ENCODE data around the gene MINDY4B.
"Not testable (repeated sequence)": the region's sequence is repeated elsewhere in the genome, so short reads cannot be mapped to it uniquely, and the experiment has no call there.

Gene MINDY4B

DNA sequence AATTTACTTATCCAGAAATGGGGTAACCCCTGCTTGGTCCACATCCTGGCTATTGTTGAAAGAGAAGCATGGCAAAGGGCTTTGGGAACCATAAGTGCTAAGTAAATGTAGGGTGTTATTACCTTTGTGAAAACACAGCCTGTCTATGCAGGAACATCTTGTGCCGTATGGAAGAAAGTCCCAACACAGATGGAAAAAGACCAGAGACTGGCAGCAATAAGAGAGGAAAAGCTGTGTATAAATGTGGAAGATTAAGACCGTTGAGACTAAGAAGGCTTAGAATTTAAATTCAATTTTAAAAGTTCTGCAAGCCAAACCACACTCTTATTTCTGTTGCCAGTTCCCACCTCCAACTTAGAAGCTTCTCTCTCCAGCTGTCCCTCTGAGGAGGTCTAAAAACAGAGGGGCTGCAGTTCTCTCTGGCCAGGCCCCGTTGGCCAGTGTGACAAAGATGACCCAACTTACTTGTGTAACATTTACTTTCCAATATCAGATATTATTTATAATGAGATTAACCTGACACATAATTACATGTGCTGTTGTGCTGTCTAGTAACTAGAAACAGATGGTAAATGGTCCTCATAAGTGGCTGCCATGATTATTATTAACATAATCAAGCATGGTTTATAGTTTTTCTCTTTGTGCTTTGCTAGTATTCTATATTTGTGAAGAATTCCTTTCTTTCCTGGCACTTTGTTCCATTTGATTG lies 7.0 kb downstream of the MINDY4B start:
- DNase-seq = no peak

DNA sequence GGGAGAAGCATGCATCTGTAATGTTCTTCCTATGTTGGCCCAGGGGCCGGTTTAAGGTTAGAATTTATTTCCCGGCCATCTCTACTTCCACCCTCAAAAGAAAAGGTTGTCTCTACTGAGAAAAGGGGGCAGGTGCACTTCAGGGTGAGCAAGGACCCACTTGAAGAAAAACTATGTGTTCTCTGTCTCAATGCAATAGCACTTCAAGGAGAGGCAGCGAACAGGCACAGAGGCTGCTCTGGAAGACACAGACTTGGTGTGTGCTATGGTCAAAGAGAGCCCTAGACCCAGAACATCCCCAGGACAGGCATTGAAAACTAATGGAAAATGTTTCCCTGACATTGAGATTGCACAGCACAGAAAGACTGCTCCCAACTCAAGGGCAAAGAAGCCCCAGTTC lies 7.6 kb downstream of the MINDY4B start:
- DNase-seq = no peak

DNA sequence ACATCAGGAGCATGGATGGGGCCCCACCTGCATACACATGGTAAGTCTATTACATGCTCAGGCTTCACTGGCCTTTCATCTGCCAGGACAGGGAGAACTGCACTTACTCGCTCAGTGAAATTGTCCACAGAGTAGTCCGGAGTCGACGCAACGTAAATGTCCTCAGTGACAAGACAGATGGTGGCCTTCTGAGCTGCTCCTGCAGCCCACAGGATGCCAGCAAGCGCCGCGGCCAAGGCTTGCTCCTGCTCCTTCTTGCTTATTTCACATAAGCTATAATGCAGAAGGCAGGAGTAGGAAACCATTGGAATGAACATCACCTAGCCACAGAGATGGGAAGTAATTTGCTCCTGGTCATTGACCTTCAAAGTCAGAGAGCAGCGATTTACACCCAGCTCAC lies 14.4 kb downstream of the MINDY4B start:
- DNase-seq = no peak

DNA sequence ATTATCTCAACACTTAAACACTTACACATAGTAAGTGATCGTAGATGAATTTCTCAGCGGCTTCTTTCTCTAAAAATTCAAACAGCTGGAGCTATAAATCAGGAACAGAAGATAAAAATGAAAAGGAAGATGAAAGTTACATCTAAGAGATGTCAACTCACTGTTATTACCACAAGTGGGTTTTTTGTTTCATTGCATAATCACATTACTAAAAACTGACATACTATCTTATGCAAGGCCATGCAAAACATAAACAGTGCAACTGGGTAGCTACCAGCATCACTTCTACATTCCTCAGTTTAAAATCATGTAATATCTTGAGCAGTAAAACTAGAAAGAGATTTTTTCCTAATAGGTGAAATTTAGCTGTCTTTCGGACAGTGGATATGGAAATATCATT lies 14.9 kb downstream of the MINDY4B start:
- DNase-seq = no peak

DNA sequence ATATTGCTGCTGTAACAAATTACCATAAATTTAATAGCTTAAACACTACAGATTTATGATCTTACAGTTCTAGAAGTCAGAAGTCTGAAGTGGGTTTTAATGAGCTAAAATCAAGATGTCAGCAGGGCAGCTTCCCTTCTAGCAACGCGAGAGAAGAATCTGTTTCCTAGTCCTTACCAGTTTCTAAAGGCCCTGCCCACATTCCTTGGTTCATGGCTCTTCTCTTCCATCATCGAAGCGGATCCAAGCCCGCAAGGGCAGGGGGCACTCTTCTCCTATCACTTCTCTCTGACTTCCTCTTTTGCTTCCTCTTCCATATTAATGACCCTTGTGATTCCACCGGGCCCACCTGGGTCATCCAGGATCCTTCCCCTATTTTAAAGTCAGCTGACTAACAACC lies 16.1 kb downstream of the MINDY4B start:
- no peak for DNase-seq

DNA sequence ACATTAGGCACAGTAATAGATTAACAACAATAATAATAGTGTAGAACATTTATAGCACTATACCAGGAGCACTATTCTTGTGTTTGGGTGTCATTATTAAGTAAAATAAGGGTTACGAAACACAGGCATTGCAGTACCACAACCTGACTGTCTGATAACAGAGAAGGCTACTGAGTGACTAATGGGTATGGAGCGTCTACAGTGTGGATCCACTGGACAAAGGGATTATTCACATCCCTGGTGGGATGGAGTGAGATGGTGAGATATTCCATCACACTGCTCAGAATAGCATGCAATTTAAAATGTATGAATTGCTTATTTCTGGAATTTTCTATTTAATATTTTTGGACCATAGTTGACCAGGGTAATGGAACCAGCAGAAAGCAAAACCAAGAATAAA lies 18.2 kb downstream of the MINDY4B start:
- DNase-seq = no peak

DNA sequence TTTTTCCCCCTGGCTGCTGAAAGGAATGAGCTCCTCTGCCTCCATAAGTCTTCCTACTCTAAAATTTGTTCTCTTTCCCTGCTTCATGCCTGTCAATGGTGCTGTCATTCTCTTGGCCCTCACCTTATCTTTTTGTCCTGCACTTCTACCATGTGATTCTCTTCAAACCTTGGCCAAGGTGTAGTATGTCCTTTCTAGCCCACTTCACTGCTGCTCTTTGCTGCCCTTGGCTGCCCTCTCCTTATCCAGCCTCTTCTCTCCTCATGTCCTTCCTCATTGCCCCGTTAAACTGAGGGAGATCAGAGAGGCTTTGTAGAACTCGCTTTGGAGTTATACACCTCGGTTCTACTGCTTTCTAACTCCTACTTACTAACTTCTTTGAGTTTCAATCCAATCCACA lies 19.7 kb downstream of the MINDY4B start:
- DNase-seq = no peak

DNA sequence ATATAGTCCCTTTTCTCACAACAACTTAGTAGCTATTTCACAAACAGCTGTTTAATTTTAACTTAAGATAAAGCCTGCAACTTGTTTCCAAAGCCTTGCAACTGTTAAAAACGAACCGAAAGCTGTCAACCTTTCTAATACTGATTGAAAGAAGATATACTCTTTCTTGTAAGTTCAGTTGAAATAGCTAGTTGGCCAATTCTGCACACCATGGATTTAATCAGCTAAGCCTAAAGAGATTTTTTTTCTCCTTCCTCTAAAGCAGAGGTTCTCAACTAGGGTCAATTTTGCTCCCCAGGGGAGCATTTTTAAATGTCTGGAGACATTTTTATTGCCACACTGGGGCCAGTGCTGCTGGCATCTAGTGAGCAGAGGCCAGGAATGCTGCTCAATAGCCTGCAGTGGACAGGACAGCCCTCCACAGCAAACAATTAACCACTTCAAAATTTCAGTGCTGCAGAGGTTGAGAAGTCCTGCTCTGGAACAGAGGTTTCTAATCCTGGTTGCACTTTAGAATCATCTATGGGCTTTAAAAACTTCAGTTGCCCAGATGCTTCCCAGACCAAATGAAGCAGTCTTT lies 26.2 kb downstream of the MINDY4B start:
- DNase-seq = no peak

DNA sequence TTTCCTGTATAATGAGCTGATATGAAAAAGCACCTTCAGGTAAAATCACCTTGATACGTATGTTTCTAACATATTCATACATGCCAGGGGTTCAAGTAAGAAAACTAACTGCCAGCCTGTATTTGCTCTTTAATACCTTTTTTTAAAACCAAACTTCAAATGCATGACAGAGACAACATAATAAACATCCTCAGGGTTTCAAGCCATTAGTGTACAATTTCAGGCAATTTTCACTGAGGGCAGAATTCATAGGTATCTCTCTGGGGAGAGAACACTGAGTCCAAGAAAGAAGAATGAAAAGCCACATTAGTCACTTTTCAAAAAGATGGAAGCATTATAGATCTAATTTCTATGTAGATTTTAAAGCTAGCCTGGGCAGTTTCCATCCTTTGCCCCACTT lies 26.9 kb downstream of the MINDY4B start:
- no peak for DNase-seq

DNA sequence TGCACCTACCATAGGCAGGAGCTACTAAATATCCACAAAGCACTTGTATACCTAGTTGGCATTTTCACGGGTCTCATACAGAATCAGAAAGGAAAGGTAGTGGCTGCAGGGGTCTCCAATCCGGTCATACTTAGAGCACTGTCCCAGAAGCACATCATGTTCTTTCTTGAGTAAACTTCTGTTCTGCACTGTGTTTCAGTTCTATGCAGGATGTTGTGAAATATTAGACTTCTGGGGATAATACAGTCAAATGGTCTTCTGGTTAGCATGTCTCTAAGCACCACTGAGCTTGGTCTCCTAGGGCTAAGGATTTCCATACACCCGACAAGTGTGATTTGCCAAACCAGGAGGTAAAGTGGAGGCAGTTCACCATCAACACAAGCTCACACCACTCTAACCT lies 27.9 kb downstream of the MINDY4B start:
- DNase-seq = no peak

DNA sequence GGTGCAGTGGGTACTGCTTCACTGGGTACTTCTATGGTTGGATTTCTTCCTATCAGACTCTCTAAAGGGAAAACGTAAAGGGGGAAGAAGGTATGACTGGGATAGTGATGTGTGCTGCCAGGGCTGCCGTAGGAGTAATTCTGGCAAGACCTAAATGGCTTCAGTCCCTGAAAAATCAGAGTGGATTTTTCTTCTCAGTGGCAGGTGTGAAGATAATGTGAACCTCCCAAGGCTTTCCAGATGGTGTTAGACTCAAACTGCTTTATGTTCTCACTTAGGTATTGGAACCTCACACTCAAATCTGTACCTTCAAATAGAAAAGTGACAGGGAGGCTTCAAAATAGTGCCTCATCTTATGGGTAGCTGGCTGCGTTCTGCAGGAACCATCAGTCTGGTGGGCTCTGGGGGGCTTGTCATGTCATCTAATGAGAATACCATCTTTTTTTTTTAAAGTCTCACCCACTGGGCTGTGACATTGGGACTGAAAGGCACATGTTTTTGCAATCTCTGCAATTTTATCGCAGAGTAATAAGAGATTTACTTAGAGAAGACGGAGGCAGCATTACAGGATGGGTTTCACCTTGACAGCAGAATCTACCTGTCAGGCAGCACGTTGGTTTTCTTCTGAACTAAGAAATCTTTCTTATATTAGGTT lies 28.5 kb downstream of the MINDY4B start:
- DNase-seq = no peak

DNA sequence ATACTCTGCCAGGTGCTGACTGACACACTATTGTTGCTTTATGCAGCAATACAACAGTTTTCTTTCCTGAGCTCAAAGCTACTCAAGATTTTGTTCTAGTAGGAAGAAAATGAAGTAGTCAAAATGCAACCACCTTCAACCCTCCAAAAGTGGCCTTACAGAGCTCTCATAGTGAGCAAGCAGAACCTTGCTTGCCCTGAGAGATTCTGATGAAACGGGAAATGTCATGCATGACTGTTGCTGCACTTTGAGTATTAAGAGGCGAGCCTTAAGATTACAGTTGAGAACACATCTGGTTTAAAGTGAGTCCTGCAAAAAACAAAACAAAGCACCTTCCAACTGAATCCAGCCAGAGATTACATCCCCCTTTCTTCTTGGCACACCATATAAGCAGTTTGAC lies 29.7 kb downstream of the MINDY4B start:
- no peak for DNase-seq

DNA sequence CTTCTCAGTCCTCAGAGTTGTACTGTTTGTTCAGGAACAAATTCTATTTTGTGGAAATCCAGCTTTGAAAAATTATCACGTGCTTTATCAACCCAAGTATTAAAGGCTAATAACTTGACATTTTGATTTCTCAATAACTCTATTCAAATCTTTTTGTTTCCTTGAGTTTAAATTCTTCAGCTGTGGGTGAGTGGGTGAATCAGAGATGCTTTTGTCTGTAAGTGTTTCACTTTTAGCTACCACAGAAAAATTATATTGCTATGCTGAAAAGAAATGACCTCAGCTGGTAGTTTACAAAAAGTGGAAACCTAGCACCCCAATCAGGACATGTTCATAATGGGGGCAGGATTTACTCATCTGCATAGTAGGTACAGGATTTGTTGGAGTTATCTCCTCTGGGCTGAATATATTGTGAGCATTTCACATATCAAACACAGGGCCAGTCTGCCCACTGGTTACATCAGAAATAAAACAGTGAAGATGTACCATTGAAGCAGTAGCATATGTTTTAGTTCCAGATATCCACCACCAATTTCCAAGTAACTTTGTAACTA lies 30.5 kb downstream of the MINDY4B start:
- DNase-seq = no peak

DNA sequence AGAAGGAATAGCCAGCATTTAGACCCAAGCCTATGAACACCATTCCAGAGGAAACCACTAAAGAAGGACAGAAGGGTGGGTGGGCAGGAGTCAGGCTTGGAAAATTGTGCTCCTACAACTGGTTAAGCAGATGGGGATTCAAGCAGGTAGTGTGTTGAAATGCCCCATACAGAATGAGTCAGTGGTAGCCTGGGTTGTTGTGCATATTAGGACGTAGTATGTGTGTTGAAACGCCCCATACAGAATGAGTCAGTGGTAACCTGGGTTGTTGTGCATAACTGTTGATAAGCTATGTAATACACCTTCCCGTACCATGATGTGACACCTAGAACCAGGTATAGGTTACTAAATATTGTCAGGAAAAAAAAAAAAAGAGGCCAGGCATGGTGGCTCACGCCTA lies 34.0 kb downstream of the MINDY4B start:
- no peak for DNase-seq

DNA sequence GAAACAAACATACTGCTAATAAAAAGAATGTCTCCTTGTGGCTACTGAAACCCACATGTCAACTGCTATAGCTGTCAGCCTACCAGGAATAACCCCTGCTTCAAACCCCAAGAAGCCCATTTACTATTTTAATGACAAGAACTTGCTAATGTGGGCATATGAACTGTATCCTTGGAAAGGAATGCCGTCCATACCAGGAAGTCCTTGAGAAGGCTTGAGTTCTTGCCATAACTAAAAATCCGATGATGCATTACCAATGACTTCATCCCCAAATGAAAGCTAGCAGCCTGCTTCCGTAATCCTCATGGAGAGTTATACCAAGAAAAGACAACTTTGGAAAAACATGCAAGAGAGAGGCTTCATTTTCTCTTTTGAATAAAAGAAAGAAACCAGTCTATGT lies 34.8 kb downstream of the MINDY4B start:
- no peak for DNase-seq

DNA sequence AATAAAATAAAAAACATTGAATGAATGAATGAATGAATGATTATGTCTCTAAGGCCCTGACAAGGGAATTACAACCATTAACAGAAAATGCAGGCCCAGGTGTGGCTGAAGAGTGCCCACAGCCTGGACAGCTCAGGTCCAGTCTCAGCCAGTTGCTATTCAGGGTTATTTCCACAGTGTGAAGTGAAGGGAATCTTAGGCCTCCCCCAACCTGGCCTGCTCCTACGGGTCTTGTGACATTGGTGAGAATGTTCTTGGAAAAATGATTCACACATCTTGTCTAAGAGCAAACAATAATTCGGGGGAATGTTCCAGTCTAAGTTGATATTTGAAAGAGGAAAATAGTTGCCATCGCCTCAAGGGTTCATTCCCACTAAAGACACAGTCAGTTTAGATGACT lies 37.0 kb downstream of the MINDY4B start:
- DNase-seq = no peak

DNA sequence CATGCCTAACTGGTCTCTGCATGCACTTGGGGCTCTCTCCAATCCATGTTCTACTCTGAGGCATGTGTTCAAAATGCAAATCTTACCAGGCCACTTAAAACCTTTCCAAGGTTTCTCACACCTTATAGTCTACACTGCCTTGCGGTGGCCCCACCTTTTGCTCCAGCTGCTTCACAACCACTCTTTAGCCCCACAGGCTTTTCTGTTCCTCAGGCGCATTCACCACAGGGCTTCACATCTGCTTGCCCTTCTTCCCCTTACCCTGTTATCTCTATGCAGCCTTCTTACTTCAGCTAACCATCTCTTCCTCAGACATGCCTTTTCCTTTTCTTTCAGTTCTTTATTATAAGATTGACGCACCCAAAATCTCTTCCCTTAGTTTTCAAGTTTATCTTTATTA lies 37.8 kb downstream of the MINDY4B start:
- DNase-seq = no peak

DNA sequence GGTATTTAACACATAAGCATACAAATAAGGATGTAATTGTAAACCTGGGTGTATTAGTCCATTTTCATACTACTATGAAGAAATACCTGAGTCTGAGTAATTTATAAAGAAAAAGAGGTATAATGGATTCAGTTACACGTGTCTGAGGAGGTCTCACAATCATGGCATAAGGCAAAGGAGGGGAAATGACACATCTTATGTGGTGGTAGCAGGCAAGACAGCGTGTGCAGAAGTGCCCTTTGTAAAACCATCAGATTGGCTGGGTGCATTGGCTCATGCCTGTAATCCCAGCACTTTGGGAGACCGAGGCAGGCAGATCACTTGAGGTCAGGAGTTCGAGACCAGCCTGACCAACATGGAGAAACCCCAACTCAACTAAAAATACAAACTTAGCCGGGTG lies 41.3 kb downstream of the MINDY4B start:
- DNase-seq = not testable (repeated sequence)

DNA sequence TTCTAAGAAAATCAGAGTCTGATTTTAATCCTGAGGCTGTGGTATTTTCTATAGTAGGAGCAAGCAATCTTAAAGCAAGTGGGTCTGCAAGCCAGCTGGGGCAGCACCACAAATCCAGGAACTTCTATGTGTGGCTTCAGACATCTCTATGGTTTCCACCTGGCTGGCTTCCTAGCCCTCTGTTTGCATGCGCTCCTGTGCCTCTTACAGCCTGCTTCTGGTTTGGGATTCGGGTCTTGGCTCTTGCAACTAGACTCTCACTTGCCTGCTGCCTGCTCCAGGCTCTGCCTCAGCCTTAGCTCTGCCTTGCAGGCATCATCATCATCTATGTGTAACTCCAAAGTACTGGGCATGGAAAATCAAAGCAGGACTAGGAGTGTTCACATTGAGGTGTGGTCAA lies 43.4 kb downstream of the MINDY4B start:
- no peak for DNase-seq

DNA sequence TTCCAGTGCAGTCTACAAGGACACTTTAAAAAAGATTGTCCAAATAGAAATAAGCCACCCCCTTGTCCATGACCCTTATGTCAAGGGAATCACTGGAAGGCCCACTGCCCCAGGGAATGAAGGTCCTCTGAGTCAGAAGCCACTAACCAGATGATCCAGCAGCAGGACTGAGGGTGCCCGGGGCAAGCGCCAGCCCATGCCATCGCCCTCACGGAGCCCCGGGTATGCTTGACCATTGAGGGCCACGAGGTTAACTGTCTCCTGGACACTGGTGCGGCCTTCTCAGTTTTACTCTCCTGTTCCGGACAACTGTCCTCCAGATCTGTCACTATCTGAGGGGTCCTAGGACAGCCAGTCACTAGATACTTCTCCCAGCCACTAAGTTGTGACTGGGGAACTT lies 47.3 kb downstream of the MINDY4B start:
- not testable (repeated sequence) for DNase-seq

DNA sequence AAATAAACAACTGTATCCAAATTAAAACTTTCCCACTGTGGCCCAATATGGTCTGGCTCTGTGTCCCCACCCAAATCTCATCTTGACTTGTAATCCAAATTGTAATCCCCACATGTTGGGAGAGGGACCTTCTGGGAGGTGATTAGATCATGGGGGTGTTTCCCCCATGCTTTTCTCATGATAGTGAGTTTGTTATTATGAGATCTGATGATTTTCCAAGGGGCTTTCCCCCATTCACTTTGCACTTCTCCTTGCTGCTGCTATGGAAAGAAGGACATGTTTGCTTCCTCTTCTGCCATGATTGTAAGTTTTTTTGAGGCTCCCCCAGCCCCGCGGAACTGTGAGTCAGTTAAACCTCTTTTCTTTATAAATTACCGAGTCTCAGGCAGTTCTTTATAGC lies 55.0 kb downstream of the MINDY4B start:
- no peak for DNase-seq

DNA sequence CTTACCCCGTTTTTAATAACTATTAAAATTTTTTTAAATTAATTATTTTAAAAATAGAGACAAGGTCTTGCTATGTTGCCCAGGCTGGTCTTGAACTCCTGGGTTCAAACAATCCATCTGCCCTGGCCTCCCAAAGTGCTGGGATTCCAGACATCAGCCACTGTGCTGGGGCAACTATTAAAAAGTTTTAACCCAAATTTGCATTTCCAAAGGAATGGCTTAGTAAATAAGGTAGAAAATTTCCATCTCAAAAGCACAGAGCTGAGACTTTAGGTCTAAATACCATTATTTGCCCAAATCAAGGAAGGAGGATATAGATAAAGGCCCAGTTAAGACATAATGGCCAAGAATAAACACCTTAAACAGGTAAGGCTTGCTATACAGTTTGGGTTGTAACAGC lies 56.4 kb downstream of the MINDY4B start:
- DNase-seq = no peak

DNA sequence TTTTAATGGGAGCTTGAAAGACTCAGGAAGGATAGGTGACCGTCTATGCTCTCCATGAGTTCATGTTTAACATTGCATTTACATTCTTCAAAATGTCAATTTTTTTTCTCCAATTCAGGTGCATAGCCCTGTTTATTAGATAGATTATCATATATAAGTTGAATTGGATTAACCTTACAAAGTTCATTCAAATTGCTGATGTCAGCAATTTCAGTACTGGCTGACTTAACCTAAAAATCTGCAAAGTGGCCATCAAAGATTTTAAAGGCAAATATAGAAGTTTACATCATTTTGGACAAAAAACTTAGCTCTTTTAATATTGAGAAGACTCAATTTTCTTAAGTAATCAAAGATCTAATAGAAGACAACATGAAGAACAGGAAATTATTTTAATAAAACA lies 57.8 kb downstream of the MINDY4B start:
- no peak for DNase-seq

DNA sequence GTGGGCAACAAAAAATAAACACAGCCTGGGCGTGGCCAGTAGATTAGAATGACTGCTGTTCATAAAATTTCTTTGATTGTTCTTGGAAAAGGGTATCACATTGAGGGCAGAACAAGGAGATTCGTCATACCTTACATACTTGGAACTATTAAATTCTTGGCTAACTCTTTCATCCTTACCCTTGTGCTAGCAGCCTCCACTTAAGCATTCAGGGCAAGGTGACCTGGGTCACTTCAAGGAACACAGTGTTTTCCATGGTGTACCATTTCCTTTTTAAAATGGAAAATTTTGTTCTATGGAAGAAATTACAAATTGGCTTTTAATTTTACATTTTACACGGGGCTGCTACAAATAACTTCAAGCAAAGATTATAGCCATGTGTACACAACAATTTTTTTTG lies 60.8 kb downstream of the MINDY4B start:
- DNase-seq = no peak
